Skin epidermis (tissue), 12 donors: ENCODE results near the gene SSNA1.

Experiments used
- H3K27ac ChIP-seq, 21 experiments: fragments of 200-600 bp; sonication (generic) in 11 of 21; one replicate each; pipeline ENCODE4 v1.5.0; 2020; ENCODE audit warnings: mild to moderate bottlenecking in 3 of 21, inconsistent platforms in 2 of 21, moderate library complexity in 2 of 21
- H3K4me3 ChIP-seq, 7 experiments: fragments of 200-600 bp; sonication (generic) in 2 of 7; one replicate each; pipeline ENCODE4 v1.5.0; 2020; ENCODE audit warnings: inconsistent platforms in 2 of 7, mild to moderate bottlenecking in 2 of 7, moderate library complexity in 1 of 7

SSNA1 gene

GRCh38 chr9:137225699-137226331, 37.3 kb downstream of the SSNA1 start:
- Histone ChIP-seq H3K27ac (peak overlapping the region in 18 of 21 experiments; percentile 4 to 95 (median 56)), H3K4me3 (peak overlapping the region in 4 of 7 experiments; percentile 11 to 22 (median 11))

GRCh38 chr9:137226338-137227053, 38.0 kb downstream of the SSNA1 start:
- peak overlapping the region in 17 of 21 experiments; percentile 8 to 95 (median 51) for H3K27ac ChIP-seq
- no peak overlapping the region for H3K4me3 ChIP-seq

GRCh38 chr9:137227054-137227852, 38.8 kb downstream of the SSNA1 start, which contains the start of gene RNF224:
Gene RNF224, plus strand, starts transcription at chr9:137227502. Its CDS starts 834 bp downstream, at chr9:137228336.
- Histone ChIP-seq H3K4me3 (no peak within 1 kb of the TSS), H3K27ac (peak within 1 kb of the TSS in 18 of 21 experiments; percentile 8 to 95 (median 52))

- H3K27ac ChIP-seq = no peak overlapping the region
- no peak overlapping the region for H3K4me3 ChIP-seq
Measured at GRCh38 chr9:137227853-137228505, 39.5 kb downstream of the SSNA1 start.

- no peak overlapping the region for H3K27ac ChIP-seq
- H3K4me3 ChIP-seq = no peak overlapping the region
Measured at GRCh38 chr9:137228506-137228967, 40.1 kb downstream of the SSNA1 start.

GRCh38 chr9:137228968-137229896, 40.8 kb downstream of the SSNA1 start:
- Histone ChIP-seq H3K4me3 (no peak overlapping the region), H3K27ac (no peak overlapping the region)

GRCh38 chr9:137229903-137230704, 41.6 kb downstream of the SSNA1 start:
- H3K27ac ChIP-seq = no peak overlapping the region
- no peak overlapping the region for H3K4me3 ChIP-seq

- Histone ChIP-seq H3K4me3 (no peak within 1 kb of the TSS), H3K27ac (no peak within 1 kb of the TSS)
Measured at GRCh38 chr9:137230705-137231371, 42.4 kb downstream of the SSNA1 start, which contains the start of gene SLC34A3. Gene SLC34A3, plus strand, starts transcription at chr9:137230901. Its CDS starts 802 bp downstream, at chr9:137231703.

- H3K4me3 ChIP-seq = no peak overlapping the region
- no peak overlapping the region for H3K27ac ChIP-seq
Measured at GRCh38 chr9:137231372-137232039, 43.0 kb downstream of the SSNA1 start.

- H3K27ac ChIP-seq = no peak overlapping the region
- H3K4me3 ChIP-seq = no peak overlapping the region
Measured at GRCh38 chr9:137232101-137232500, 43.6 kb downstream of the SSNA1 start.

GRCh38 chr9:137232510-137232909, 44.0 kb downstream of the SSNA1 start:
- no peak overlapping the region for H3K4me3 ChIP-seq
- no peak overlapping the region for H3K27ac ChIP-seq

GRCh38 chr9:137233143-137233980, 44.9 kb downstream of the SSNA1 start:
- no peak overlapping the region for H3K4me3 ChIP-seq
- H3K27ac ChIP-seq = no peak overlapping the region

- no peak overlapping the region for H3K27ac ChIP-seq
- no peak overlapping the region for H3K4me3 ChIP-seq
Measured at GRCh38 chr9:137234055-137234697, 45.7 kb downstream of the SSNA1 start.

- H3K27ac ChIP-seq = no peak overlapping the region
- no peak overlapping the region for H3K4me3 ChIP-seq
Measured at GRCh38 chr9:137234758-137235423, 46.4 kb downstream of the SSNA1 start.
